HepG2 (cell line): ENCODE measurements around the gene CLTCL1.

Experiments
- ARNT ChIP-seq: fragments of 450-650 bp; IDR thresholded peaks from 2 replicates; pipeline ENCODE4 v1.6.1; 2017
- EZH2 ChIP-seq: conservative IDR thresholded peaks from 2 replicates; pipeline ENCODE4 v1.6.1; 2012; ENCODE audit warnings: mild to moderate bottlenecking, low read depth, low read length, moderate library complexity
- HDAC2 ChIP-seq: sonication (generic); formaldehyde crosslinking; IDR thresholded peaks from 2 replicates; pipeline ENCODE4 v1.4.0; 2020; ENCODE audit warnings: missing genetic modification reagents
- HOXA7 ChIP-seq: sonication (generic); formaldehyde crosslinking; IDR thresholded peaks from 2 replicates; pipeline ENCODE4 v1.8.1; 2022; ENCODE audit warnings: mild to moderate bottlenecking, missing genetic modification reagents, moderate library complexity
- TF ChIP-seq, protein P1 (sequence below): sonication (generic); formaldehyde crosslinking; IDR thresholded peaks from 2 replicates; pipeline ENCODE4 v1.5.0; 2020; ENCODE audit warnings: mild to moderate bottlenecking, missing genetic modification reagents, moderate library complexity
- TF ChIP-seq, protein P2 (sequence below): sonication (generic); formaldehyde crosslinking; IDR thresholded peaks from 2 replicates; pipeline ENCODE4 v1.5.0; 2020; ENCODE audit warnings: mild to moderate bottlenecking, missing genetic modification reagents
- TF ChIP-seq, protein P3 (sequence below): sonication (generic); formaldehyde crosslinking; IDR thresholded peaks from 2 replicates; pipeline ENCODE4 v1.4.0; 2020; ENCODE audit warnings: missing genetic modification reagents, borderline replicate concordance

DNA sequence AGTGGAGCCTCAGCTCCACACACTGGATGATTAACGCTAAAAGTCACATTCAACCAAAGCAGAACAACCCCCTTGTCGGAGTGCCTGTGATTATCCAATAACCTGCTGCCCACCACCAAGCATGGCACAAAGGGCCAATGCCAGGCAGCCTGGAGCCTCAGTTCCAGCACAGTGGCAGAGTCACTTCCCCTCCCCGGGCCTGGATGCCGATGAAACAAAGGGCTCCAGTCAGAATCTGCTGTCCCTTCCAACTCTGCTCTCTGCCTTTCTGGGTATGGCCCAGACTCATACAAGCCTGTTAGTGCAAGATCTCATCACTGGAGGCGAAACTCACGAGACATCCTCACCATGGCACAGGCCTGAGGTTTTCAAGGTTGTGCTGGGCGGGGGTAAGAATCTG, 52.1 kb downstream of the CLTCL1 start:
- no peak for TF ChIP-seq ARNT
- TF ChIP-seq HDAC2 (CRISPR knock-in tag): no peak
- TF ChIP-seq HOXA7 (CRISPR knock-in tag): no peak
- TF ChIP-seq, protein P1, sequence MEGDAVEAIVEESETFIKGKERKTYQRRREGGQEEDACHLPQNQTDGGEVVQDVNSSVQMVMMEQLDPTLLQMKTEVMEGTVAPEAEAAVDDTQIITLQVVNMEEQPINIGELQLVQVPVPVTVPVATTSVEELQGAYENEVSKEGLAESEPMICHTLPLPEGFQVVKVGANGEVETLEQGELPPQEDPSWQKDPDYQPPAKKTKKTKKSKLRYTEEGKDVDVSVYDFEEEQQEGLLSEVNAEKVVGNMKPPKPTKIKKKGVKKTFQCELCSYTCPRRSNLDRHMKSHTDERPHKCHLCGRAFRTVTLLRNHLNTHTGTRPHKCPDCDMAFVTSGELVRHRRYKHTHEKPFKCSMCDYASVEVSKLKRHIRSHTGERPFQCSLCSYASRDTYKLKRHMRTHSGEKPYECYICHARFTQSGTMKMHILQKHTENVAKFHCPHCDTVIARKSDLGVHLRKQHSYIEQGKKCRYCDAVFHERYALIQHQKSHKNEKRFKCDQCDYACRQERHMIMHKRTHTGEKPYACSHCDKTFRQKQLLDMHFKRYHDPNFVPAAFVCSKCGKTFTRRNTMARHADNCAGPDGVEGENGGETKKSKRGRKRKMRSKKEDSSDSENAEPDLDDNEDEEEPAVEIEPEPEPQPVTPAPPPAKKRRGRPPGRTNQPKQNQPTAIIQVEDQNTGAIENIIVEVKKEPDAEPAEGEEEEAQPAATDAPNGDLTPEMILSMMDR (CRISPR knock-in tag): no peak
- TF ChIP-seq, protein P2, sequence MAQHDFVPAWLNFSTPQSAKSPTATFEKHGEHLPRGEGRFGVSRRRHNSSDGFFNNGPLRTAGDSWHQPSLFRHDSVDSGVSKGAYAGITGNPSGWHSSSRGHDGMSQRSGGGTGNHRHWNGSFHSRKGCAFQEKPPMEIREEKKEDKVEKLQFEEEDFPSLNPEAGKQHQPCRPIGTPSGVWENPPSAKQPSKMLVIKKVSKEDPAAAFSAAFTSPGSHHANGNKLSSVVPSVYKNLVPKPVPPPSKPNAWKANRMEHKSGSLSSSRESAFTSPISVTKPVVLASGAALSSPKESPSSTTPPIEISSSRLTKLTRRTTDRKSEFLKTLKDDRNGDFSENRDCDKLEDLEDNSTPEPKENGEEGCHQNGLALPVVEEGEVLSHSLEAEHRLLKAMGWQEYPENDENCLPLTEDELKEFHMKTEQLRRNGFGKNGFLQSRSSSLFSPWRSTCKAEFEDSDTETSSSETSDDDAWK (CRISPR knock-in tag): no peak
- TF ChIP-seq, protein P3, sequence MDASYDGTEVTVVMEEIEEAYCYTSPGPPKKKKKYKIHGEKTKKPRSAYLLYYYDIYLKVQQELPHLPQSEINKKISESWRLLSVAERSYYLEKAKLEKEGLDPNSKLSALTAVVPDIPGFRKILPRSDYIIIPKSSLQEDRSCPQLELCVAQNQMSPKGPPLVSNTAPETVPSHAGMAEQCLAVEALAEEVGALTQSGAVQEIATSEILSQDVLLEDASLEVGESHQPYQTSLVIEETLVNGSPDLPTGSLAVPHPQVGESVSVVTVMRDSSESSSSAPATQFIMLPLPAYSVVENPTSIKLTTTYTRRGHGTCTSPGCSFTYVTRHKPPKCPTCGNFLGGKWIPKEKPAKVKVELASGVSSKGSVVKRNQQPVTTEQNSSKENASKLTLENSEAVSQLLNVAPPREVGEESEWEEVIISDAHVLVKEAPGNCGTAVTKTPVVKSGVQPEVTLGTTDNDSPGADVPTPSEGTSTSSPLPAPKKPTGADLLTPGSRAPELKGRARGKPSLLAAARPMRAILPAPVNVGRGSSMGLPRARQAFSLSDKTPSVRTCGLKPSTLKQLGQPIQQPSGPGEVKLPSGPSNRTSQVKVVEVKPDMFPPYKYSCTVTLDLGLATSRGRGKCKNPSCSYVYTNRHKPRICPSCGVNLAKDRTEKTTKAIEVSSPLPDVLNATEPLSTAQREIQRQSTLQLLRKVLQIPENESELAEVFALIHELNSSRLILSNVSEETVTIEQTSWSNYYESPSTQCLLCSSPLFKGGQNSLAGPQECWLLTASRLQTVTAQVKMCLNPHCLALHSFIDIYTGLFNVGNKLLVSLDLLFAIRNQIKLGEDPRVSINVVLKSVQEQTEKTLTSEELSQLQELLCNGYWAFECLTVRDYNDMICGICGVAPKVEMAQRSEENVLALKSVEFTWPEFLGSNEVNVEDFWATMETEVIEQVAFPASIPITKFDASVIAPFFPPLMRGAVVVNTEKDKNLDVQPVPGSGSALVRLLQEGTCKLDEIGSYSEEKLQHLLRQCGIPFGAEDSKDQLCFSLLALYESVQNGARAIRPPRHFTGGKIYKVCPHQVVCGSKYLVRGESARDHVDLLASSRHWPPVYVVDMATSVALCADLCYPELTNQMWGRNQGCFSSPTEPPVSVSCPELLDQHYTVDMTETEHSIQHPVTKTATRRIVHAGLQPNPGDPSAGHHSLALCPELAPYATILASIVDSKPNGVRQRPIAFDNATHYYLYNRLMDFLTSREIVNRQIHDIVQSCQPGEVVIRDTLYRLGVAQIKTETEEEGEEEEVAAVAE (CRISPR knock-in tag): no peak
- TF ChIP-seq EZH2: no peak
